Cardiac muscle cell (in vitro differentiated cells and primary cell): Measurements from ENCODE around the gene BEND7. TPM values are rescaled to one million over a fixed set of nuclear protein-coding genes. Genes with fewer than 3 reads are reported as not detected.

Experiments
- DNase-seq, 2 donors: peaks; one replicate each; pipeline versions ENCODE4 v3.0.0 to v3.0.0-alpha.2; 2010 to 2017; ENCODE audit warnings: low read depth in 1 of 2, low spot score in 1 of 2
- H3K27ac ChIP-seq: fragments of 200-600 bp; sonication (generic); 2 replicates; pipeline ENCODE4 v1.5.1; 2016
- H3K27me3 ChIP-seq: fragments of 200-600 bp; sonication (generic); 2 replicates; pipeline ENCODE4 v1.6.0; 2016; ENCODE audit warnings: control low read depth
- H3K36me3 ChIP-seq: fragments of 200-600 bp; sonication (generic); 2 replicates; pipeline ENCODE4 v1.5.1; 2016; ENCODE audit warnings: control low read depth
- H3K4me1 ChIP-seq: fragments of 200-600 bp; sonication (generic); 2 replicates; pipeline ENCODE4 v1.8.1; 2017; ENCODE audit warnings: low read depth, mild to moderate bottlenecking, mixed run types
- H3K4me3 ChIP-seq: fragments of 200-600 bp; sonication (generic); 2 replicates; pipeline ENCODE4 v1.5.1; 2016; ENCODE audit warnings: mild to moderate bottlenecking
- H3K9me3 ChIP-seq: fragments of 200-600 bp; sonication (generic); 2 replicates; pipeline ENCODE4 v1.5.1; 2017; ENCODE audit warnings: low read depth, mild to moderate bottlenecking, control low read depth
- CTCF ChIP-seq: IDR thresholded peaks from 2 replicates; pipeline ENCODE4 v1.5.1; 2012; ENCODE audit warnings: low read depth, mild to moderate bottlenecking, low read length
- polyA plus RNA-seq: library from polyadenylated mRNA; unstranded; fragments of >200 nt; fragmentation: Nextera tagmentation; extraction: Ambion mirVana; gene quantifications from 2 replicates; pipeline ENCODE4 v1.2.1, GENCODE V29; 2016
- total RNA-seq: library from RNA; depleted of rRNA; stranded (reverse); fragments of >200 nt; gene quantifications from 2 replicates; pipeline ENCODE4 v1.2.3, GENCODE V29; 2016

The BEND7 gene
- total and polyA plus RNA-seq, 2 experiments from 2014 or later, result 10.7 to 10.8 TPM

- peak in 1 of 2 donors; percentile 22 for DNase-seq
- no peaks in the 10 kb centered on the region for H3K9me3 ChIP-seq
- no peak for TF ChIP-seq CTCF
- no peaks in the 10 kb centered on the region for H3K36me3 ChIP-seq
- H3K27ac ChIP-seq, result no peak overlapping the region
- no peak overlapping the region for H3K4me3 ChIP-seq
- H3K4me1 ChIP-seq, result no peaks in the 10 kb centered on the region
- H3K27me3 ChIP-seq, result no peaks in the 10 kb centered on the region
These were observed 111.2 kb downstream of the BEND7 start for GRCh38 chr10:13417459-13418126.

DNA sequence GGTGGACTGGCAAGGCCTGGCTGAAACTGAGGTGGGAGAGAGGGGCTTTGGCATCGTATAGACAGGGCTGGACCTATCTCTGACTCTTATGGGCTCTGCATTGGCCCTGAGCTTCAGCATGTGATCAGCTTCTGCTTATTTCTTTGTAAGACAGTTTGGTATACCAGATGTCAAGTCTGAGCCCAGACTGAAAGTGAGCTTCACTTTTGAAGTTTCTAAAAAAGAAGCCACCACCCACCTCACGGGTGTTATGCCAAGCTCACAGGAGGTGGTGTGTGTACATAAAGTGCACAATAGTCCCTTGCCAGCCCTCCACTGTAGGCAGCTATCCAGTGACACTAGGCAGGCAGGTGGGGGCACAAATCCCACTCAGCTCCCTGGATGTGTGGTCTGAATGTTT, 112.1 kb downstream of the BEND7 start:
- Histone ChIP-seq H3K27me3 (no peaks in the 10 kb centered on the region), H3K9me3 (no peaks in the 10 kb centered on the region), H3K4me3 (no peak overlapping the region), H3K4me1 (no peaks in the 10 kb centered on the region), H3K27ac (no peak overlapping the region), H3K36me3 (no peaks in the 10 kb centered on the region)
- no peak for DNase-seq
- no peak for TF ChIP-seq CTCF

DNA sequence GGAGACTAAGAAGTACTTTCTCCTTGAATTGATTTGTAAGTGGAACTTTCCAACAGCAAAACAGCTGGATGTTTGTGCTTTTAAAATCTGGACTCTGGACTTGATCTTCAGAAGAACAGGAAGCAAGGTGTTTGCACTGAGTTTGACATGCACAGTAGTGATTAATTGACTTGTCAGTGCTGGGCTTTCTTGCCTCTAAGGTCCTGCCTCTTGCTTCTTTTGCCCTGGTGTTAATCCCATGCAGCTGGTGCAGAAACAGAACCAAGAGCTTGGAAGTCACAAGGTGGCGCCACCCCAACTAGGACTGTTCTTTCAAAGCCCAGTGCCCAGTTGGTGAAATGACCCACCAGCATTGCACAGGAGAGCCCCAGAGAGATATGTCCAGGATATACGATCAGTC, 114.0 kb downstream of the BEND7 start:
- Histone ChIP-seq H3K27me3 (no peaks in the 10 kb centered on the region), H3K36me3 (no peaks in the 10 kb centered on the region), H3K4me3 (no peak overlapping the region), H3K9me3 (no peaks in the 10 kb centered on the region), H3K4me1 (no peaks in the 10 kb centered on the region), H3K27ac (no peak overlapping the region)
- peak; percentile 14 to 39 for DNase-seq
- TF ChIP-seq CTCF, result peak; percentile 51

- Histone ChIP-seq H3K27ac (no peak overlapping the region), H3K4me3 (no peak overlapping the region), H3K36me3 (no peaks in the 10 kb centered on the region), H3K9me3 (no peaks in the 10 kb centered on the region), H3K27me3 (no peaks in the 10 kb centered on the region), H3K4me1 (no peaks in the 10 kb centered on the region)
- DNase-seq, result no peak
- TF ChIP-seq CTCF, result no peak
These were observed 114.7 kb downstream of the BEND7 start for GRCh38 chr10:13414137-13414536.

GRCh38 chr10:13412894-13413293, 115.9 kb downstream of the BEND7 start:
- no peak for TF ChIP-seq CTCF
- no peak overlapping the region for H3K27ac ChIP-seq
- DNase-seq, result no peak
- H3K4me1 ChIP-seq, result no peaks in the 10 kb centered on the region
- no peaks in the 10 kb centered on the region for H3K27me3 ChIP-seq
- no peaks in the 10 kb centered on the region for H3K36me3 ChIP-seq
- H3K4me3 ChIP-seq, result no peak overlapping the region
- no peaks in the 10 kb centered on the region for H3K9me3 ChIP-seq
